WERI-Rb-1 (cell line): ENCODE data around the gene TOGARAM2.

Experiments used
- DNase-seq: peaks from one replicate; pipeline ENCODE4 v3.0.0-alpha.2; 2020
- H3K27ac ChIP-seq: fragments of 250-450 bp; sonication (Bioruptor Pico); 2 replicates; pipeline ENCODE4 v1.5.1; 2020; ENCODE audit warnings: mild to moderate bottlenecking, moderate library complexity
- H3K27me3 ChIP-seq: fragments of 250-450 bp; sonication (Bioruptor Pico); 2 replicates; pipeline ENCODE4 v1.5.1; 2021; ENCODE audit warnings: mild to moderate bottlenecking, low read depth, moderate library complexity; ENCODE audit not compliant: insufficient read depth, severe bottlenecking
- H3K36me3 ChIP-seq: fragments of 250-450 bp; sonication (Bioruptor Pico); 2 replicates; pipeline ENCODE4 v1.5.1; 2020; ENCODE audit warnings: mild to moderate bottlenecking, moderate library complexity
- H3K4me3 ChIP-seq: 2 replicates; pipeline ENCODE4 v1.5.1; 2011; ENCODE audit warnings: low read depth, mild to moderate bottlenecking, control low read depth, low read length
- H3K9me3 ChIP-seq: fragments of 250-450 bp; sonication (Bioruptor Pico); 2 replicates; pipeline ENCODE4 v1.5.1; 2021; ENCODE audit warnings: mild to moderate bottlenecking, moderate library complexity; ENCODE audit not compliant: severe bottlenecking
- TF ChIP-seq, protein P1 (sequence below): IDR thresholded peaks from 2 replicates; pipeline ENCODE4 v1.5.1; 2011; ENCODE audit warnings: low read depth, mild to moderate bottlenecking, control low read depth, inconsistent platforms, low read length

TOGARAM2 gene

DNA sequence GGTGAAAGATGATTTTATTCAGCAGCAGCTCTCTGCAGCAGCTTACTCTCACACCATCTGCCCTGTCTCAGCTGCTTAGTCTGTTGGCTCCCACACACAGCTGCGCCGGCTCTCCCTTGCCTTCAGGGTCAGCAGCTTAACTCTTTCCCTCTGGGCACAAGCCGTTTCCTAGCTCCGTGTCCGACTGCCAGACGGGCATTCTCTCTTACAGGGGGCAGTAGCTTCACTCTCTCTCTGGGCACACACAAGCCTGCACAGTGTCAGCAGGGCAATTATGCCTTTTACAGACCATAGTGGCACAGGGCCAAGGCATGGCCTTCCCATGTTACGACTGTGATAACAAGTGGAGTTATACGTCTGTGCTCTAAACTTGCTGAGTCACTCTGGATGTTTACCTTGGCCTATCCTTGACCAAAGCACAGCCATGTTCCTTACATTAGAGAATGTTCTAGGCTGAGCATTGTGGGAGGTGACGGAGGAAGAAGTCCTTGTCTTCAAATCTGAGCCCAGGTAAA lies 61.5 kb downstream of the TOGARAM2 start:
- DNase-seq = peak; percentile 96
- no peaks in the 10 kb centered on the region for H3K27me3 ChIP-seq

DNA sequence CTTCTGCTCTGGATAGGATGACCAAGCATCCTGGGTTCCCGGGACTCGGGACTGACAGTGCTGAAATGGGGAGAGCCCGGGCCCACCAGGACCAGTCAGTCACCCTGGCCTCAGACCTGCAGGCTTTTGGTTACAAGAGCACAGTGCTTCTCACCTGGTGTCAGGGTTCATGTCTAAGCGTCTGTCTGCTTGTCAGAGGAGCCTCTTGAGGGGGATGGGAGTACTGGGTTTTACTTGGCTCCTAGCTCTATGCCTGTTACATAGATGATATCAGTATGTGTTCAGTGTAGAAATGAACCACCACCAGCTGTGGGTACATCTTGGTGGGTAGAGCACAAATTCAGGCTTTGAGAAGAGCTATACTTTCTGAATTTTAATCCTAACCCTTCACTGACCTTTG lies 63.4 kb downstream of the TOGARAM2 start:
- Histone ChIP-seq H3K27ac (peak overlapping the region; percentile 14; the same call in 1 of the 2 replicates), H3K9me3 (no peaks in the 10 kb centered on the region), H3K27me3 (no peaks in the 10 kb centered on the region), H3K4me3 (no peak overlapping the region), H3K36me3 (no peaks in the 10 kb centered on the region)
- TF ChIP-seq, protein P1, sequence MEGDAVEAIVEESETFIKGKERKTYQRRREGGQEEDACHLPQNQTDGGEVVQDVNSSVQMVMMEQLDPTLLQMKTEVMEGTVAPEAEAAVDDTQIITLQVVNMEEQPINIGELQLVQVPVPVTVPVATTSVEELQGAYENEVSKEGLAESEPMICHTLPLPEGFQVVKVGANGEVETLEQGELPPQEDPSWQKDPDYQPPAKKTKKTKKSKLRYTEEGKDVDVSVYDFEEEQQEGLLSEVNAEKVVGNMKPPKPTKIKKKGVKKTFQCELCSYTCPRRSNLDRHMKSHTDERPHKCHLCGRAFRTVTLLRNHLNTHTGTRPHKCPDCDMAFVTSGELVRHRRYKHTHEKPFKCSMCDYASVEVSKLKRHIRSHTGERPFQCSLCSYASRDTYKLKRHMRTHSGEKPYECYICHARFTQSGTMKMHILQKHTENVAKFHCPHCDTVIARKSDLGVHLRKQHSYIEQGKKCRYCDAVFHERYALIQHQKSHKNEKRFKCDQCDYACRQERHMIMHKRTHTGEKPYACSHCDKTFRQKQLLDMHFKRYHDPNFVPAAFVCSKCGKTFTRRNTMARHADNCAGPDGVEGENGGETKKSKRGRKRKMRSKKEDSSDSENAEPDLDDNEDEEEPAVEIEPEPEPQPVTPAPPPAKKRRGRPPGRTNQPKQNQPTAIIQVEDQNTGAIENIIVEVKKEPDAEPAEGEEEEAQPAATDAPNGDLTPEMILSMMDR = no peak
- DNase-seq = no peak

More for the DNA sequence above, 61.5 kb downstream of the TOGARAM2 start:
- Histone ChIP-seq H3K36me3 (no peaks in the 10 kb centered on the region), H3K27ac (peak overlapping the region; percentile 76), H3K4me3 (no peak overlapping the region), H3K9me3 (no peaks in the 10 kb centered on the region)
- TF ChIP-seq, protein P1 = no peak

DNA sequence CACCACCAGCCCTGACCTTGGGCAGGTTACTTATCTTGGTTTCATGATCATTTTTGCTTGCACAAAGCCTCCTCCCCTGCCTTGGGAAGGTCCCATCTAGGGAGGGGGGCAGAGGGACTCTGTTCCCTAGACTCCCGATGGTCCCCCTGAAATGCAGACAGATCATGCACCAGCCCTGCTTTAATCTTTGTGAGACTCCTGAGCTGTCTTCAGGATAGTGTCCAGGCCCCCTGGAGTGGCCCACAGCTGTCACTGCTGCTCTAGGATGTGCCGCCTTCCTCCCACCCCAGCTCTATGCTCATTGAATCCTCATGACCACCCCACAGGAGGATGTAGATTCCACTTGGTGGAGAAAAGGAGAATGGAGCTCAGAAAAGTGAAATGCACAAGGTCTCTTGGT lies 65.2 kb downstream of the TOGARAM2 start:
- Histone ChIP-seq H3K27me3 (no peaks in the 10 kb centered on the region), H3K36me3 (no peaks in the 10 kb centered on the region), H3K27ac (peak overlapping the region; percentile 65), H3K4me3 (no peak overlapping the region), H3K9me3 (no peaks in the 10 kb centered on the region)
- TF ChIP-seq, protein P1 = no peak
- peak; percentile 84 for DNase-seq

DNA sequence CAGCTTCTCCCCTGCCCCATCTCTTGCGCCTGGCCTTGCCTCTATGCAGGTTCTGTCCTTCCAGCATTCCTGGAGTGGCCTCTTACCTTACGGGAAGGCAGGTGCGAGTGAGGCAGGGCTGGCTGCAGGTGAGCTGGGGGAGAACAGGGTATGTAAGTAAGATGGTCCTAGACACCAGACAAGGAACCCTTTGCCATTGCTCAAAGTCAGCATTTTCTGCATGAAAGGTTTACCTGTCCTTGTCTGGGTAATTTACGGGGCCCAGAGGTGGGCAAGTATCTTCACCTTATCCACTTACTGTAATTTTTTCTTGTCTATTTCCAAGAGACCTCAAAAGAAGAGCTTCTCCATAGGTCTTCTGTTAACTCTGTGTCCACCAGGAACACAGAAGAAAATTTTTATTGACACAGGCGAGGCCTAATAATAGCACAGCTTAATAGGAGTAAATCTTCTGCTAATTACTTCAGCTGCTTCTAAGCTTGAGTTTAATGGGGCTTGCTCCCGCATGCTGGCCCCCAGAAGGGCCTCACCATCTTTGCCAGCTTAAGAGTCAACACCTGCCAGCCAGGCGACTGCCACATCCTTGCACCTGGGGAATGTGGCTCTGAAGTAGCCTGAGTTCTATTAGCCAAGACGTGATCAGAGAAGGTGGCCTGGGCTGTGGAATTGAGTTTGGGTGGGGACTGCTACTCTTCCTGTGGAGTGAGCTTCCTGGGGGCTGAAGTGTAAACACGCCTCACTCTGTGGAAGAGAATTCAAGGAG lies 66.2 kb downstream of the TOGARAM2 start:
- DNase-seq = peak; percentile 78
- Histone ChIP-seq H3K27ac (peak overlapping the region; percentile 65), H3K9me3 (no peaks in the 10 kb centered on the region), H3K4me3 (no peak overlapping the region), H3K36me3 (no peaks in the 10 kb centered on the region), H3K27me3 (no peaks in the 10 kb centered on the region)
- TF ChIP-seq, protein P1 = no peak

DNA sequence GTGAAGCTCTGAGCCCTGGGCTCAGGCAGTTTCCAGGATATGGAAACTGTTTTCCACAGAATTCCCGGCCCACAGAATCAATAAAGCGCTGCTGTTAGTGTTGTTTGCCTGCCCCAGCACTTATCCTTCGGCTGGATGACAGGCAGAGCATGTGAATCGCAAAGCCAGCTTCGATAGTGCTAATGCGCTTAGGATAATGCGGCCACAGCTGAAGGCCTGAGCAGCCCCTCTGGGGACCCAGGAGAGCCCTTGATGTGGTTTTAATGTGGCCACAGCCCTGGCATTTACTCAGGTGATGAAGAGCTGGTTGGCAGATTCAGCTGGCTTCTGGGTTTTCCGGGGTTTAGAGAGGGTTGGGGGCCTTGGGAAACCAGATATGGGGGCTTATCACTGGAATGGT lies 69.5 kb downstream of the TOGARAM2 start:
- H3K9me3 ChIP-seq = no peaks in the 10 kb centered on the region
- peak overlapping the region; percentile 80 for H3K27ac ChIP-seq
- no peaks in the 10 kb centered on the region for H3K27me3 ChIP-seq
- peak; percentile 94 for DNase-seq
- H3K4me3 ChIP-seq = no peak overlapping the region
- TF ChIP-seq, protein P1 = no peak
- no peaks in the 10 kb centered on the region for H3K36me3 ChIP-seq
